A673 (cell line): ENCODE data around the gene TBXT.

Experiments used
- CTCF ChIP-seq: fragments of 300-800, 200-600 bp; sonication (generic); conservative IDR thresholded peaks from 2 replicates; pipeline ENCODE4 v1.5.1; 2017; ENCODE audit warnings: low read depth, mild to moderate bottlenecking, antibody characterized with exemption, low read length, moderate library complexity, mixed read lengths
- EZH2 ChIP-seq: fragments of 200-600 bp; sonication (generic); IDR thresholded peaks from 2 replicates; pipeline ENCODE4 v1.6.1; 2017; ENCODE audit warnings: borderline replicate concordance, low read depth, mild to moderate bottlenecking, mixed read lengths, antibody characterized with exemption, low read length; ENCODE audit not compliant: poor library complexity, severe bottlenecking

- TF ChIP-seq CTCF = no peak
- TF ChIP-seq EZH2 = no peak
Measured at GRCh38 chr6:166195860-166196238, 28.2 kb upstream of the TBXT start.
